ENCODE results near the gene KLHL42.
"Not testable (repeated sequence)": the region's sequence is repeated elsewhere in the genome, so short reads cannot be mapped to it uniquely, and the experiment has no call there.

Gene KLHL42, protein sequence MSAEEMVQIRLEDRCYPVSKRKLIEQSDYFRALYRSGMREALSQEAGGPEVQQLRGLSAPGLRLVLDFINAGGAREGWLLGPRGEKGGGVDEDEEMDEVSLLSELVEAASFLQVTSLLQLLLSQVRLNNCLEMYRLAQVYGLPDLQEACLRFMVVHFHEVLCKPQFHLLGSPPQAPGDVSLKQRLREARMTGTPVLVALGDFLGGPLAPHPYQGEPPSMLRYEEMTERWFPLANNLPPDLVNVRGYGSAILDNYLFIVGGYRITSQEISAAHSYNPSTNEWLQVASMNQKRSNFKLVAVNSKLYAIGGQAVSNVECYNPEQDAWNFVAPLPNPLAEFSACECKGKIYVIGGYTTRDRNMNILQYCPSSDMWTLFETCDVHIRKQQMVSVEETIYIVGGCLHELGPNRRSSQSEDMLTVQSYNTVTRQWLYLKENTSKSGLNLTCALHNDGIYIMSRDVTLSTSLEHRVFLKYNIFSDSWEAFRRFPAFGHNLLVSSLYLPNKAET

GRCh38 chr12:27779920-27780611 is at the start of gene KLHL42, which contains the start of gene MANSC4:
TSS of gene KLHL42 (plus strand) at chr12:27780233. CDS start at chr12:27780331, 98 bp downstream.
TSS of gene MANSC4 (minus strand) at chr12:27780236. CDS start at chr12:27771276, 8,960 bp downstream.
- DNase-seq (ENCODE audit: low spot score): peak; percentile 77

DNA sequence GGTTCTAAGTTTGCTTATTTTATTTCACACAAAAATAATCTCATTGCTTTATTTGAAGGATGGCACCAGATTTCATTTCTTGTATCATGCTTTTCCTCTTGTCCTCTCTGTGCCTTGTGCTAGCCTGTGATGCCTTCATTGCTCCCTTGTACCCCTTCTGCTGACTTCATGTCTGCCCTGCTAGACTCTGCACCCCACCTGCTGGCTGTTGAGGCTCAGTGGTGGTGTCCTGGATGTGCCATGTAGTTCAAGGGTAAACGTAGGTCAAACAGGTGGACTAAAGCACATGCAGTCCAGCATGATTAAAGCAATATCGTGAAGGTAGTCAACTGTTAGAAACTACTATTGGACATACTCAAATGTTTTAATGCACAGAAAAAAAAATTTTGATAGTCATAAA is 47.8 kb upstream of the KLHL42 start:
- DNase-seq (ENCODE audit: low spot score): no peak

DNA sequence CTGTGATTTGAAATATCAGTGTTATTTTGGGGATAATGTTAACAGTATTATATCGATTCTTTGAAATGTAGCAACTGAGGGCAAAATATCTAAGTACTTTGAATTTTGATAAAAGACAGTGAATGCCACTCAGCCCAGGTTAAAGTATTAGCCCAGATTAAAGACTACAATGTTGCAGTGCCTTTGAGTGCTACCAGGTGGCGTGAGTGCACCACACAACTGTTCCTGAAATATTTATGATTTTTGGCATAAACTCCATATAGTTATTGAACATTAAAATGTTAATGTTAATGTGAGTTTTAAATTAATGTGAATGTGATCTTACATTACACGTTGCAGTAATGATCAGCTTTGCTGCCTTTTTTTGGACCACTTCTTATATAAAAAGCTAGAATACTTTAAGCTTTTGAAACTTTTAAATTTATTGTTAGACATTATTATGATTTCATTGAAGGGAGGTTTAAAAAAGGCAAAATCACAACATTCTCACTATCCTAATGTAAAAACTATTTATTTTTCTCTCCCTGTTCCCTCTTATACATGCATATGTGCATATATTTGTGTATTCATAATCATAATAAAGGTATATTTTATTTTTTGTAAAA is 46.9 kb upstream of the KLHL42 start:
- DNase-seq (ENCODE audit: low spot score): peak; percentile 32

DNA sequence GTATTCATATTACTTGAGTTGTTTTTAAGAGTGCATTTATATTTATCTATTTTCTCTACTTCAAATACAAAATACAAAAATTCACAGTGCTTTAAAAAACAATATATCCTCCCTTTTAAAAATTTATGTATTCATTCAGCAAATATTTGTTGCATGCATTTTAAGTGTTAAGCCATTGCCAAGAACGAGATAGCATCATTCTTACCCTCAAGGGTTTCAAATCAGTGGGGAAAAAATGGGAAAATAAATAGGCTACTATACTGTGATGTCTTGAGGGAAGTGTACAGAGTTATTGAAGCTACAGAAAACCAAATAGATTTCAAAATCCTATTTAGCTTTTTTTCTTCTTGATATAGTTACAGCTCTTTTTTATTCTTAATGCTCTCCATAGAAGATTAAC is 46.2 kb upstream of the KLHL42 start:
- no peak for DNase-seq (ENCODE audit: low spot score)

- not testable (repeated sequence) for DNase-seq (ENCODE audit: low spot score)
Observed at GRCh38 chr12:27734321-27734720, 45.7 kb upstream of the KLHL42 start.

GRCh38 chr12:27743601-27744000 is 36.4 kb upstream of the KLHL42 start:
- DNase-seq (ENCODE audit: low spot score): no peak

DNA sequence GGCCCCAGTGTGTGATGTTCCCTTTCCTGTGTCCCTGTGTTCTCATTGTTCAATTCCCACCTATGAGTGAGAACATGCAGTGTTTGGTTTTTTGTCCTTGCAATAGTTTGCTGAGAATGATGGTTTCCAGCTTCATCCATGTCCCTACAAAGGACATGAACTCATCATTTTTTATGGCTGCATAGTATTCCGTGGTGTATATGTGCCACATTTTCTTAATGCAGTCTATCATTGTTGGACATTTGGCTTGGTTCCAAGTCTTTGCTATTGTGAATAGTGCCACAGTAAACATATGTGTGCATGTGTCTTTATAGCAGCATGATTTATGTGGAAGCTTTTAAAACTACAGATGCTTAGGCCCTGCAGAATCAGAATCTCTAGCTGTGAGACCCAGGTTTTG is 34.3 kb upstream of the KLHL42 start:
- not testable (repeated sequence) for DNase-seq (ENCODE audit: low spot score)

DNA sequence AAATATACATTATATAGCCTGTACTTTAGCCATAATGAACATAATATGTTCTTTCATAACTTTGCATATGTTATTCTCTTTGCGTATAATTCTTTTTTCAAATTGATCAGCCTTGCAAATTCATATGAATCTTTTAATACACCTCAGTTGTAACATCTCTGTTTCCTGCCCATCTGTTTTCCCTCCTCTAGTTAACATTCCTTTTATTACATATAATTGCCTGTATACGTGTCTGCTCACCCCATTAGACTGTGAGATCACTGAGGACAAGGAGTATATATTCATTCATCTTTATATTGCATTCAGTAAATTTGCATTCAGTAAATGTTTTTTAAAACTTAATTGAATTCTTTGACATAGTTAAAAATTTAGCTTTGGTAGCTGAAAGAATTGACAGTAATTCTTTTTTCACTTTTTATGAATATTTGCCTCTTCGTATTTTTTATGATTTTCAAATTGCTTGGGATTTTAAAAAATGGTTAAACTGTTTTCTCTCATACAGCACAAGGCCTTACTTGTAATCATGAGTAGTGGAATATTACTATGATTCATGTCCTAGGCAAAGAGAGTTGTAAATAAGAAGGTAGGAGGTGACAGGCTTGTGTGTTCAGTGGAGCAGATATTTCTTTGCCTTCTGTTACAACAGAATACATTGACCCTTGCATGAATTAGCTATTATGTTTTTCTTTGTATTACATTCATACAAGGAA is 32.8 kb upstream of the KLHL42 start:
- DNase-seq (ENCODE audit: low spot score): peak; percentile 28

DNA sequence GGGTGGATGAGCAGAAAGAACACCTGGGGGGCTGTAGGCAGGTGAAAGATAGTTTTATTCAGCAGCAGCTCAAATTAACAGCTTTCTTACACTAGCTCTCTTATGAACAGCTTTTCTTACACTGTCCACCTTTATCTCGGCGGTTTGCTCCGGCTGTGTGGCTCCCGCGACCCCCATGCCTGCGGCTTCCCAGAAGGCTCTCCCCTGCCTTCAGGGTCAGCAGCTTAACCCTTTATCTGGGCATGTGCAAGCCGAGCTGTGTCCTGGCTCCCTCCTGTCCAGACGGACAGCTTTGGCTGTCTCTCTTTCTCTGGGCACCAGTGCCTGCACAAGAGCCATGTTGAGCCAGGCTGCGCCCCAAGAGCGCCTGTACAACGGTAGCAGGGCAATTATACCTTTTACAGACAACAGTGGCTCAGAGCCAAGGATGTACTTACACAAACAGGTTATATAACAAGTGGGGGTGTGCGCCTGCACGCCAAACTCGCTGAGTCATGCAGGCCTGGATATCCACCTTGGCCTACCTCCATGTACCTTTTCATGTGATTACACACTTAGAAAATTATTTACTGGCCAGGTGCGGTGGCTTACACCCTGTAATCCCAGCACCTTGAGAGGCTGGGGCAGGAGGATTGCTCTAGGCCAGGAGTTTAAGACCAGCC is 28.5 kb upstream of the KLHL42 start:
- no peak for DNase-seq (ENCODE audit: low spot score)

GRCh38 chr12:27754795-27755194 is 25.2 kb upstream of the KLHL42 start:
- DNase-seq (ENCODE audit: low spot score): no peak

GRCh38 chr12:27756670-27757195 is 23.3 kb upstream of the KLHL42 start:
- DNase-seq (ENCODE audit: low spot score): no peak

DNA sequence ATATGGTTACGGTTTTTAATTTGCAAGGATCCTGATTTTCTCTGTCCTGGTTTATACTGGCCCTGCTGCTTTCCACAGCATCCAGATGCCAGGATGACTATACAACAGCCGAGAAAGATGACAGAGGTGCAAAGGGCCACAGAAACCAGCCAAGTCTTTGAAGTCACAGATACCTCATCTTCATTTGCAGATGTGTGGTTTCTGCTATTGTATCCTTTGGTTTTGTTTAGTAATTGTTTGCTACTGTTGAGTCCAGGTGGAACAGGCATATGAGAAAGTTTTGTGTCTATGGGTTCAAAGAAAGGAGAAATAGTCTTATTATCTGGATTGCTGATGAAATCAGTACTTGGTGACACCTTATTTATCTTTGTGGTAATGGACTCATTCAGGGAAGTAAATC is 17.3 kb upstream of the KLHL42 start:
- no peak for DNase-seq (ENCODE audit: low spot score)

GRCh38 chr12:27766587-27766986 is 13.4 kb upstream of the KLHL42 start:
- no peak for DNase-seq (ENCODE audit: low spot score)

- DNase-seq (ENCODE audit: low spot score): no peak
Observed at GRCh38 chr12:27769142-27769673, 10.8 kb upstream of the KLHL42 start.

GRCh38 chr12:27771481-27772327 is 8.3 kb upstream of the KLHL42 start:
- no peak for DNase-seq (ENCODE audit: low spot score)

DNA sequence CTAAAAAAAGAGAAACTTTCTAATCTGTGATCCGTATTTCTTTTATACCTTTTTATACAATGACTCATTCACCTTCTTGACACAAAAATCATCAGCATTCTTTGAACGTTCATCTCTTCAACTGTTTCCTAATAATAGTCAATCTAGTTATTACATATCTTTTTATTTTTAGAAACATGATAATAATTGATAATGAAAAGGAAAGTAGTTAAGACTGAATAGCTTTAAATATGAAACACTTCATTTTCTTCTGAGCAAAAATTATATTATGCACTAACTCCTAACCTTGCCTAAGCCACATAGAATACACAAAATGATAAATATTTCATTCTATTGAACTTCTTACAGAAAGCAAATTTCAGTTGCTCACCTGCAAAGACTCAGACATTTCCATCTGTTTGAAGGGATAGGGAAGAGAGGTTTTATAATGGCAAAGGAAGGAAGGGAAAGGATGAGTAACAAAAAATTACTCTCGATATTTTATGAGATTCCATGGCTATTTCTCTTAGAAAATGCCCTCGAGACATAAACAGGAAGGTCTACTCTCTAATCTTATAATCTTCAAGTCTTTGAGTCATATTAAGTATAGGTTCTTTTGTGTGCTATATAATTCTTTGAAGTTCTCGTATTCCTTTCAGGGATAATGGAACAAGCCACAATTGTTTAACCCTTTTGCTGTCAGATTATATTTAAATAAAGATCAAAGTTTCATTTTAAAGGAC is 7.5 kb upstream of the KLHL42 start:
- DNase-seq (ENCODE audit: low spot score): no peak

DNA sequence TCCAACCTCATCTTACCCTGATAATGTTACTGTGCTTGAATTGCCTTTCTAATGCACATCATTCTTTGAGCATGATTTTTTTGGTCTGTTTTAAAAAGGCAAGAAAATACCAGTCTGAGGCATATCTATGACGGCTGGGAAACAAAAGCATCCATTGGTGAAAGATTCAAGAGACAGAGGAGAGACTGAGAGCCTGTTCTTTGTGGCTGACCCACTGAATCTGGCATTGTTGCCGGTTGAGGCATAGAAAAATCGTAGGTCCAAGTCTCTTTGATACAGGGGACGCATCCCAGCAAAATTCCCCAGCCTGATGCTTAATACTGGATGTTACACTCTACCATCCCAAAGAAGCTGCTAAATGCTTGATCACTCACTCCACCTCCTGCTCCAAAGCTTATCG is 2.9 kb upstream of the KLHL42 start:
- peak; percentile 71 for DNase-seq (ENCODE audit: low spot score)

- no peak for DNase-seq (ENCODE audit: low spot score)
Observed at GRCh38 chr12:27778206-27778605, 1.8 kb upstream of the KLHL42 start.

DNA sequence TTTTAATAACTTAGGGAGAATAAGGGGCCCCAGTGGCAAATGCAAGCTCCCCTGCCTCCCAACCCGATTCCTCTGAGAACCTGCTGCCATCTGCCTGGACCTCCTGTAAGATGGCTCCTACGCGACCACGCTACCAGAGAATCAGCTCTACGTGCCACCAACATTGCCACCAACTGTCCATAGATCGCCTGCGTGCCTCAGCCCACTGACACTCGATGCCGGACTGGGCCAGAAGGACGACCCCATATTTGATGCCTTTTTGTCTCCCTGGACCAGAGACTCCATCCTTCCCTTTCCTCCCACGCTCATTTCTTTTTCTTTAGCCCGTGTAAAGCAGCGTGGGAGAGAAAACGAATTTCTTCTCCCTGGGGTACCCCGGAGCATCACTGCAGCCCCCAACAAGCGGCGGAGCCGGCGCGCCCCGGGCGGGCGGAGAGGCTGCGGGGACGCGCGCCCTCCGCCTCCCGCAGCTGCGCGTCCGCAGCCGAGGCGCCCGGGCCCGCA is 565 bp upstream of the KLHL42 start:
- peak; percentile 69 for DNase-seq (ENCODE audit: low spot score)
